Peyer's patch (tissue), 4 donors: ENCODE data around the gene HNRNPM. TPM values are rescaled to one million over a fixed set of nuclear protein-coding genes. Genes with fewer than 3 reads are reported as not detected.

ENCODE experiments used
- DNase-seq, 3 donors: peaks; one replicate each; pipeline ENCODE4 v3.0.0-alpha.2; 2017 to 2019
- H3K27ac ChIP-seq, 4 donors: fragments of 200-600 bp; sonication (generic); one replicate each; pipeline ENCODE4 v1.5.1; 2016 to 2019
- H3K27me3 ChIP-seq, 2 donors: fragments of 200-600 bp; sonication (generic); one replicate each; pipeline ENCODE4 v1.5.1; 2019
- H3K36me3 ChIP-seq, 3 donors: fragments of 200-600 bp; sonication (generic); one replicate each; pipeline ENCODE4 v1.5.1; 2016 to 2019
- H3K4me1 ChIP-seq, 4 donors: fragments of 200-600 bp; sonication (generic); one replicate each; pipeline ENCODE4 v1.5.1; 2016 to 2019
- H3K4me3 ChIP-seq, 4 donors: fragments of 200-600 bp; sonication (generic); 1 replicate in 3 of 4; 2 replicates in 1 of 4; pipeline ENCODE4 v1.5.1; 2016 to 2019; ENCODE audit warnings: mild to moderate bottlenecking in 1 of 4
- H3K9me3 ChIP-seq, 4 donors: fragments of 200-600 bp; sonication (generic); one replicate each; pipeline ENCODE4 v1.5.1; 2016 to 2019; ENCODE audit warnings: mild to moderate bottlenecking in 1 of 4
- POLR2A ChIP-seq, 2 donors: fragments of 450-650 bp; IDR thresholded peaks; one replicate each; pipeline ENCODE4 v1.5.1; 2017; ENCODE audit warnings: antibody characterized with exemption in 2 of 2, mild to moderate bottlenecking in 2 of 2, moderate library complexity in 2 of 2
- total RNA-seq, 4 donors: library from RNA; depleted of rRNA; stranded (reverse); fragments of >200 nt; gene quantifications; one replicate each; pipeline ENCODE4 v1.1.0, GENCODE V29; 2016
- TF ChIP-seq, protein P1 (sequence below), 6 experiments: fragments of 450-650 bp in 4 of 6; fragments of 200-600 bp in 2 of 6; sonication (generic) in 1 of 6; IDR thresholded peaks; one replicate each; pipeline ENCODE4 v1.5.1; 2017 to 2019; ENCODE audit warnings: antibody characterized with exemption in 6 of 6, mild to moderate bottlenecking in 3 of 6, moderate library complexity in 1 of 6

Gene HNRNPM
- total RNA-seq, 4 donors from 2014 or later = 108 to 128 (median 116) TPM

DNA sequence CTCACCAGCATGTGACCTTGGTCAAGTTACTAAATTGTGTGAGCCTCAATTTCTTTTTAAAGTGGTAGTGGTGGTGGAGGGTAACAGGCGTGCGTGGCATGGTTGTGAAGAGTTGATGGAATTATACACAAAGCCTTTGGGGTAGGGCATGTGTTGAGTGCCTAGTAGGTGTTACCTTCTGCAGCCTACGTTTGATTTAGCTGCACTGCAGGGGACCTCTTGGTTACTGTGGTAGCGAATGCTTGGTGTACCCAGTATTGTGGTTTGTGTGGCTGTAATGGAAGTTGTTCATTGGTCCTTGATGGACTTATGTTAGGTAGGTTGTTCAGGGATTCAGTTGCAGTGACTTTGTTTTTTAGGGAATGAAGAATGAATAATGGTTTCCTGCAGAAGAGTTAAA is 33.1 kb downstream of the HNRNPM start:
- Histone ChIP-seq H3K27me3 (no peaks in the 10 kb centered on the region), H3K9me3 (no peaks in the 10 kb centered on the region), H3K4me1 (peaks cover 0 to 10% (median 0%) of the 10 kb centered on the region in 4 donors), H3K36me3 (peaks cover 0 to 88% (median 0%) of the 10 kb centered on the region in 3 donors), H3K4me3 (no peak overlapping the region), H3K27ac (no peak overlapping the region)
- peak in 1 of 3 donors; percentile 11 for DNase-seq
- TF ChIP-seq POLR2A (IDR thresholded peaks at IDR 0.05) = no peak
- TF ChIP-seq, protein P1, sequence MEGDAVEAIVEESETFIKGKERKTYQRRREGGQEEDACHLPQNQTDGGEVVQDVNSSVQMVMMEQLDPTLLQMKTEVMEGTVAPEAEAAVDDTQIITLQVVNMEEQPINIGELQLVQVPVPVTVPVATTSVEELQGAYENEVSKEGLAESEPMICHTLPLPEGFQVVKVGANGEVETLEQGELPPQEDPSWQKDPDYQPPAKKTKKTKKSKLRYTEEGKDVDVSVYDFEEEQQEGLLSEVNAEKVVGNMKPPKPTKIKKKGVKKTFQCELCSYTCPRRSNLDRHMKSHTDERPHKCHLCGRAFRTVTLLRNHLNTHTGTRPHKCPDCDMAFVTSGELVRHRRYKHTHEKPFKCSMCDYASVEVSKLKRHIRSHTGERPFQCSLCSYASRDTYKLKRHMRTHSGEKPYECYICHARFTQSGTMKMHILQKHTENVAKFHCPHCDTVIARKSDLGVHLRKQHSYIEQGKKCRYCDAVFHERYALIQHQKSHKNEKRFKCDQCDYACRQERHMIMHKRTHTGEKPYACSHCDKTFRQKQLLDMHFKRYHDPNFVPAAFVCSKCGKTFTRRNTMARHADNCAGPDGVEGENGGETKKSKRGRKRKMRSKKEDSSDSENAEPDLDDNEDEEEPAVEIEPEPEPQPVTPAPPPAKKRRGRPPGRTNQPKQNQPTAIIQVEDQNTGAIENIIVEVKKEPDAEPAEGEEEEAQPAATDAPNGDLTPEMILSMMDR (IDR thresholded peaks at IDR 0.05) = no peak

DNA sequence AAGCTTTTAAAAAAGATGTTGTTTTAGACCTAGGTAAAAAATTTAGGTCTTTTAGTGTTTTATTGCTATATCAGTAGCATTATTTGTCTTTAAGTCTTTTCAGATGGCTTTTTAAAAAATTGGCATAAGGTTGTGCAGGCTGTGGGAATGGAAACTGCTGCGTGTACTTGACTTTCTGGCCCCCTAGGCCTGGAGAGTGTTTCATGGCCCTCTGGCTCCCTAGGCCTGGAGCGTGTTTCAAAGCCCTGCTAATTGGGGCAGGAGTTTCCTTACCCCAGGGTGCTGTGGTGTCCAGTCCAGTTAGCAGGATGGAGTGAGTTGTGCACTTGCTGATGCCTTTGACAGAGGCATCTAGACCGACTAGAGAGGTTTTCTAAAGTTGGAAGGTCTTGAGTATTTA is 33.8 kb downstream of the HNRNPM start:
- TF ChIP-seq POLR2A (IDR thresholded peaks at IDR 0.05) = no peak
- TF ChIP-seq, protein P1 (IDR thresholded peaks at IDR 0.05) = no peak
- H3K27me3 ChIP-seq = no peaks in the 10 kb centered on the region
- H3K9me3 ChIP-seq = no peaks in the 10 kb centered on the region
- H3K4me1 ChIP-seq = peaks cover 0 to 4% (median 0%) of the 10 kb centered on the region in 4 donors
- DNase-seq = peak in 1 of 3 donors; percentile 34
- H3K36me3 ChIP-seq = peaks cover 0 to 91% (median 0%) of the 10 kb centered on the region in 3 donors
- H3K4me3 ChIP-seq = no peak overlapping the region
- no peak overlapping the region for H3K27ac ChIP-seq

DNA sequence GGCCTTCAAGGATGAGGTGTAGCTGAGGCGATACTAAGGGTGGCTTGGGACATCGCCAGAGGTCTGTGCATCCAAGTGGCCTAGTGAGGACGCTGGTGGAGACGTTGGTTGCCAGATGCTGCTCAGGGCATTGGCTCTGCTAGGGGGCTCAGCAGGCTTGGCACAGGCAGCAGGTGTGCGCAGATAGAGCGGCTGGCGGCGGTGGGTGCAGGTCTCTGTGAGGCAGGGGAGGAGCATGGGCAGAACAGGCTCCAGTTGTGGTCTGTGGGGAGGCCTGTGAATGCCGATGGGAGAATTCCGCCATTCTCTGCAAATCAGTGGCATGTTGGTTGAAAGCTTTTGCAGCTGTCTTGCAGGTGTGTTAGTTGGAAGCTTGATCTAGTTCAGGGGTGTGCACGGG is 36.4 kb downstream of the HNRNPM start:
- DNase-seq = peak in 1 of 3 donors; percentile 38
- peaks cover 0 to 91% (median 0%) of the 10 kb centered on the region in 3 donors for H3K36me3 ChIP-seq
- H3K4me3 ChIP-seq = no peak overlapping the region
- H3K27ac ChIP-seq = no peak overlapping the region
- no peaks in the 10 kb centered on the region for H3K9me3 ChIP-seq
- no peak for TF ChIP-seq POLR2A (IDR thresholded peaks at IDR 0.05)
- TF ChIP-seq, protein P1 (IDR thresholded peaks at IDR 0.05) = no peak
- no peaks in the 10 kb centered on the region for H3K4me1 ChIP-seq
- no peaks in the 10 kb centered on the region for H3K27me3 ChIP-seq

DNA sequence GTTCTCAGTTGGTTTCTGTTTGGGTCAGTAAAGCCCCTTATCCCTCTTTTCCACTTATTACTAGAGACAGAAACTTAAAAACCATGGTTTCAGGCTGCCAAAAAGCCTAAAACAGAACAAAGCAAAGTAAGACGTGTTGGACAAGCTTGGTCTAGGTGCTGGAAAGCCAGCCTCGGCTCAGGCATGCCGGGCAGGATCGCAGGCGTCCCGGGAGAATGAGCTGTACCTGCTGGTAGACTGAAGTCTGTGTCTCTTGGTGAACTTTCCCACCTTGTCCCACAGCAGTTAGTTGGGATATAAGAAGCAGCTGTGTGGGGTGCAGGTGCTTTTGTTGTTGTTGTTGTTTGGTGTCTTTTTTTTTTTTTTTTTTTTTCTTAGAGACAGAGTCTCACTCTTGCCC is 36.8 kb downstream of the HNRNPM start:
- no peak overlapping the region for H3K4me3 ChIP-seq
- no peaks in the 10 kb centered on the region for H3K27me3 ChIP-seq
- H3K36me3 ChIP-seq = peaks cover 0 to 91% (median 0%) of the 10 kb centered on the region in 3 donors
- DNase-seq = peak in 1 of 3 donors; percentile 26
- no peak overlapping the region for H3K27ac ChIP-seq
- H3K9me3 ChIP-seq = no peaks in the 10 kb centered on the region
- TF ChIP-seq, protein P1 (IDR thresholded peaks at IDR 0.05) = no peak
- no peak for TF ChIP-seq POLR2A (IDR thresholded peaks at IDR 0.05)
- H3K4me1 ChIP-seq = peaks cover 0 to 3% (median under 1%) of the 10 kb centered on the region in 4 donors

DNA sequence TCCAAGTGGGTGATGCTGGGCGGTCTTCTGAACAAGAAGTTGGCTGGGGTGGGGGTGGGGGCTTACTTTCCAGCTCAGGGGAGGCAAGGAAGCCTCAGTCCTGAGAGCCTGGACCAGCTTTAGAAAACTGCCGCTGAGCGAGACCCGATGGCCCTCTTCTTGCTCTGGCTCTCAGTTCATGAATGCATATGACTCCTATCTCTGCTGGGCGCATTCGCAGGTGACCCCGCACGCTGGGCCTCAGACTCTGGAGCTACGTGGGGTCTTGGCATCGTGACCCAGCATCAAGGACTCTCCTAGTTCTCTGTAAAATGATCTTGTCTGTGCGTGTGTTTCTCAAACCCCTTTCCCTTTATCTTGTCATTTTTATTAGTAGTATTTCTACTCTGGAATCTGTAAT is 37.9 kb downstream of the HNRNPM start:
- Histone ChIP-seq H3K9me3 (no peaks in the 10 kb centered on the region), H3K27me3 (no peaks in the 10 kb centered on the region), H3K4me1 (peaks cover 0 to 9% (median 4%) of the 10 kb centered on the region in 4 donors), H3K36me3 (peaks cover 0 to 91% (median 0%) of the 10 kb centered on the region in 3 donors), H3K27ac (no peak overlapping the region), H3K4me3 (no peak overlapping the region)
- DNase-seq = peak in 1 of 3 donors; percentile 33
- TF ChIP-seq POLR2A (IDR thresholded peaks at IDR 0.05) = no peak
- TF ChIP-seq, protein P1 (IDR thresholded peaks at IDR 0.05) = no peak

DNA sequence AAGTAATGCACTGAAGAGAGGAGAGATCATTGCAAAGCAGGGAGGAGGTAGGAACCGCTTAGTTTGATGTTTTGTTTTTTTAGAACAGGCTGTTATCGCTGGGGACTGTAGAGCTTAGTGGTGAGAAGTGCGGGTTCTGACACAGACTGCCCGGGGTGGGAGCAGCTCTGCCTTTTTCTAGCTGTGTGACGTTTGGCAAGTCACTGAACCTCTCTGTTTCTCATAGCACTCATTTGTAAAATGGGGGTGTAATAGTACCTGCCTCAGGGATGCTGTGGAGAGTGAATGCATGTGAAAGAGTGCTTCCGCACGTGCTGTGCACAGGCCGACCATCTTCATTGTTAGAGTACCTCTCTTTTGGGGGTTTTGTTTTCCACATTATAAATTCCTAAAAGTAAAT is 38.4 kb downstream of the HNRNPM start:
- H3K4me3 ChIP-seq = no peak overlapping the region
- TF ChIP-seq, protein P1 (IDR thresholded peaks at IDR 0.05) = no peak
- TF ChIP-seq POLR2A (IDR thresholded peaks at IDR 0.05) = no peak
- no peaks in the 10 kb centered on the region for H3K9me3 ChIP-seq
- H3K4me1 ChIP-seq = peaks cover 0 to 9% (median 4%) of the 10 kb centered on the region in 4 donors
- H3K27me3 ChIP-seq = no peaks in the 10 kb centered on the region
- peaks cover 0 to 90% (median 0%) of the 10 kb centered on the region in 3 donors for H3K36me3 ChIP-seq
- H3K27ac ChIP-seq = no peak overlapping the region
- DNase-seq = peak in 1 of 3 donors; percentile 7
